Cardiac muscle cell (in vitro differentiated cells and primary cell): Measurements from ENCODE around the gene ATG14. TPM values are rescaled to one million over a fixed set of nuclear protein-coding genes. Genes with fewer than 3 reads are reported as not detected.

Experiments used
- DNase-seq, 2 donors: peaks; one replicate each; pipeline versions ENCODE4 v3.0.0 to v3.0.0-alpha.2; 2010 to 2017; ENCODE audit warnings: low read depth in 1 of 2, low spot score in 1 of 2
- H3K27ac ChIP-seq: fragments of 200-600 bp; sonication (generic); 2 replicates; pipeline ENCODE4 v1.5.1; 2016
- H3K27me3 ChIP-seq: fragments of 200-600 bp; sonication (generic); 2 replicates; pipeline ENCODE4 v1.6.0; 2016; ENCODE audit warnings: control low read depth
- H3K36me3 ChIP-seq: fragments of 200-600 bp; sonication (generic); 2 replicates; pipeline ENCODE4 v1.5.1; 2016; ENCODE audit warnings: control low read depth
- H3K4me1 ChIP-seq: fragments of 200-600 bp; sonication (generic); 2 replicates; pipeline ENCODE4 v1.8.1; 2017; ENCODE audit warnings: low read depth, mild to moderate bottlenecking, mixed run types
- H3K4me3 ChIP-seq: fragments of 200-600 bp; sonication (generic); 2 replicates; pipeline ENCODE4 v1.5.1; 2016; ENCODE audit warnings: mild to moderate bottlenecking
- H3K9me3 ChIP-seq: fragments of 200-600 bp; sonication (generic); 2 replicates; pipeline ENCODE4 v1.5.1; 2017; ENCODE audit warnings: low read depth, mild to moderate bottlenecking, control low read depth
- polyA plus RNA-seq: library from polyadenylated mRNA; unstranded; fragments of >200 nt; fragmentation: Nextera tagmentation; extraction: Ambion mirVana; gene quantifications from 2 replicates; pipeline ENCODE4 v1.2.1, GENCODE V29; 2016
- total RNA-seq: library from RNA; depleted of rRNA; stranded (reverse); fragments of >200 nt; gene quantifications from 2 replicates; pipeline ENCODE4 v1.2.3, GENCODE V29; 2016
- TF ChIP-seq, protein P1 (sequence below): IDR thresholded peaks from 2 replicates; pipeline ENCODE4 v1.5.1; 2012; ENCODE audit warnings: low read depth, mild to moderate bottlenecking, low read length

Gene ATG14
- total and polyA plus RNA-seq, 2 experiments from 2014 or later: 2.5 to 11.7 TPM

DNA sequence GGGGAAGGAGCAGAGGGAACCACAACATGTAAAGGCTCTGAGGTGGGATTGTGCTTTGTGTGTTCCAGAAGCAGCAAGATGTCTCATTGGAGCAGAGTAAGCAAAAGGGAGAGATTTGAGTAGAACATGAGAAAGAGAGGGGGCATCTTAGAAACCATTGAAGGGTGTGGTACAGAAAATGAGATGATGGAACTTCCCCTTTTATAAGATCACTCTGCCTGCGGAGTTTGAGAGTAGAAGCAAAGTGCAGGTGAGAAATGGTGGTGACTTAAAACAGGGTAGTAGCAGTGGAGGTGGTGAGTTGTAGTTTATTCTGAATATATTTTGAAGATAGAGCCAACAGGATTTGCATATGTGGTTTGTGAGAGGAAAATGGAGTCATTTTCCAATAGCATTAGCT, 84.5 kb downstream of the ATG14 start:
- H3K36me3 ChIP-seq: no peaks in the 10 kb centered on the region
- H3K27ac ChIP-seq: peak overlapping the region; percentile 24
- H3K4me1 ChIP-seq: peaks cover 10% of the 10 kb centered on the region
- H3K27me3 ChIP-seq: no peaks in the 10 kb centered on the region
- no peak for DNase-seq
- no peaks in the 10 kb centered on the region for H3K9me3 ChIP-seq
- TF ChIP-seq, protein P1, sequence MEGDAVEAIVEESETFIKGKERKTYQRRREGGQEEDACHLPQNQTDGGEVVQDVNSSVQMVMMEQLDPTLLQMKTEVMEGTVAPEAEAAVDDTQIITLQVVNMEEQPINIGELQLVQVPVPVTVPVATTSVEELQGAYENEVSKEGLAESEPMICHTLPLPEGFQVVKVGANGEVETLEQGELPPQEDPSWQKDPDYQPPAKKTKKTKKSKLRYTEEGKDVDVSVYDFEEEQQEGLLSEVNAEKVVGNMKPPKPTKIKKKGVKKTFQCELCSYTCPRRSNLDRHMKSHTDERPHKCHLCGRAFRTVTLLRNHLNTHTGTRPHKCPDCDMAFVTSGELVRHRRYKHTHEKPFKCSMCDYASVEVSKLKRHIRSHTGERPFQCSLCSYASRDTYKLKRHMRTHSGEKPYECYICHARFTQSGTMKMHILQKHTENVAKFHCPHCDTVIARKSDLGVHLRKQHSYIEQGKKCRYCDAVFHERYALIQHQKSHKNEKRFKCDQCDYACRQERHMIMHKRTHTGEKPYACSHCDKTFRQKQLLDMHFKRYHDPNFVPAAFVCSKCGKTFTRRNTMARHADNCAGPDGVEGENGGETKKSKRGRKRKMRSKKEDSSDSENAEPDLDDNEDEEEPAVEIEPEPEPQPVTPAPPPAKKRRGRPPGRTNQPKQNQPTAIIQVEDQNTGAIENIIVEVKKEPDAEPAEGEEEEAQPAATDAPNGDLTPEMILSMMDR: no peak
- no peak overlapping the region for H3K4me3 ChIP-seq

DNA sequence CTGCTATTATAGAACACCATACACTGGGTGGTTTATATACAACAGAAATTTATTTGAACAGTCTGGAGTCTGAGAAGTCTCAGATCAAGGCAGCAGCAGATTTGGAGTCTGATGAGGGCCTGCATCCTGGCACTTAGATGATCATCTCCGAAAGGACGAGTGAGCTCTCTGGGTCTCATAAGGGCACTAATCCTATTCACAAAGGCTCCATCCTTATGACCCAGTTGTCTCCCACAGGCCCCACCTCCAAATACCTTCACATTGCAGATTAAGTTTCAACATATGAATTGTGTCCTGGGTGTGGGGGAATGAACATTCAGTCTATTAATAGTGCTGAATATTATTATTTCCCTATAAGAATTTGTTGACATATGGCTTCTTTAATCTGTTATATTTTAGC, 86.8 kb downstream of the ATG14 start:
- H3K36me3 ChIP-seq: no peaks in the 10 kb centered on the region
- H3K4me1 ChIP-seq: peaks cover 2% of the 10 kb centered on the region
- H3K27ac ChIP-seq: no peak overlapping the region
- TF ChIP-seq, protein P1: no peak
- no peaks in the 10 kb centered on the region for H3K27me3 ChIP-seq
- no peak overlapping the region for H3K4me3 ChIP-seq
- no peaks in the 10 kb centered on the region for H3K9me3 ChIP-seq
- no peak for DNase-seq

DNA sequence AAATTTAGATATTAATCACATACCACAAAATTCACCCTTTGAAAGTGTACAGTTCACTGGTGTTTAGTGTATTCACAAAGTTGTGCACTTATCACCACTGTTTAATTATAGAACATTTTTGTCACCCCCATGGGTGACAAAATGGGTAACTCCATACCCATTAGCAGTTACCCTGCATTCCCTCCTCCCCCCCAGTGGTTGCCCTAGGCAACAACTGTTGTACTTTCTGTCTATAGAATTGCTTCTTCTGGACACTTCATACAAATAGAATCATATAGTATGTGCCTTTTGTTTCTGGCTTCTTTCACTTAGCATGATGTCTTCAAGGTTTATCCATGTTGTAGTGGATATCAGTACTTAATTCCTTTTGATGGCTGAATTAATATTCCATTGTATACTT, 87.7 kb downstream of the ATG14 start:
- no peaks in the 10 kb centered on the region for H3K36me3 ChIP-seq
- H3K4me1 ChIP-seq: no peaks in the 10 kb centered on the region
- DNase-seq: no peak
- H3K9me3 ChIP-seq: no peaks in the 10 kb centered on the region
- H3K27me3 ChIP-seq: no peaks in the 10 kb centered on the region
- TF ChIP-seq, protein P1: no peak
- H3K27ac ChIP-seq: no peak overlapping the region
- H3K4me3 ChIP-seq: no peak overlapping the region

DNA sequence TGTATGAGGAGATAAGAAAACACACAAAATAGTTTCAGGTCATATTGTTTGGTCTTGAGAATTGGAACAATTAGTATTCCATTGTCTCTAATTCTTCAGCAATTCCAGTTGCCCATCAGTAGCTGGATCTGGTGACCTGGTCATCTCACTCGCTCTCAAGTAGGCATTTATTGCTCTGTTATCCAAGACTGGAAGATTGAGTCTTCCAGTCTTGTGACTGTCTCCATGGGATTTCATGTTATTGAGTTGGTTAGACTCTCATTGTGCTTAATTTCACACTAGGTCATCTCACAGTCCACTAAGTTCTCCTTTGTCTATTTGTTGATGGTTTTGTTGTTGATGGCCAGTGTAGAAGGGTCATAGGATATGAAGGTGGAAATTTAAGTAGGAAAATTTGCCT, 92.9 kb downstream of the ATG14 start:
- Histone ChIP-seq H3K27me3 (no peaks in the 10 kb centered on the region), H3K9me3 (no peaks in the 10 kb centered on the region), H3K27ac (no peak overlapping the region), H3K4me1 (peaks cover 9% of the 10 kb centered on the region), H3K36me3 (no peaks in the 10 kb centered on the region), H3K4me3 (no peak overlapping the region)
- TF ChIP-seq, protein P1: no peak
- no peak for DNase-seq

DNA sequence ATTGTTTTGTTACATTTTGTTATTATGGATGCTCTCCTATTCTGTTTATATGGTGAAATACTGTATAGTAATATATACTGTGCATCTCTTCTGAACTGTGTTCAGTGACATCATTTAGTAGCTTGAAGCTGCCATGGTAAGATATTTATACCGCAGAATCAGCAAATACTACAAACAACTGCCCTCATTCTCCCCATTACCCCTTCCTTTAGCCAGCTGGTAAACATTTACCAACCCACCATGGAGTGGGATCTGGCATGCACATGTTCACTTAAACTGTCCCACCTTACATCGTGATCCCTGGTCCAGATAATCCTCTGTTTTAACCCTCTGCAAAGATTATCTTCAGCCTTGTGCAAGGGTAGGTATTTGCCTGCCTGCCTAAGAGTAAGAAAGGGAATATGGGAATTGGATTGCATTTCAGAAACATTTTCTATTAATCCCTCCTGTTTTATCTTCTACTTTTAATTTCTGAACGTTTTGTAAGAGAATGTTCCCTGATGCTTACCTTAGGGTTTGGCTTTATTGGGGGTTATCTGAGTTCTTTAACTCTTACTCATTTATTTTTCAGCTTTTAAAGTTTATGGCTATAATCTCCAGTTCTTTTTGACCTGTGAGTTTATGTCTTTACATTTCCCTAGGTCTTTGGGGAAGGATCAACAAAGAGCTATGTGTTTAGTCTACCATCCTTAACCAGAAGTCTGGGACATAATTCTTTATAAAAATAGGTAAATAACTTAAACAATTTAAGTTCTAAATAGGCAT, 93.9 kb downstream of the ATG14 start:
- TF ChIP-seq, protein P1: no peak
- no peak for DNase-seq
- H3K27me3 ChIP-seq: no peaks in the 10 kb centered on the region
- H3K4me1 ChIP-seq: peaks cover 9% of the 10 kb centered on the region
- H3K27ac ChIP-seq: peak overlapping the region; percentile 85
- no peak overlapping the region for H3K4me3 ChIP-seq
- H3K36me3 ChIP-seq: peaks cover 3% of the 10 kb centered on the region
- no peaks in the 10 kb centered on the region for H3K9me3 ChIP-seq
